ENCODE results near the gene SH3GL2. TPM values are rescaled to one million over a fixed set of nuclear protein-coding genes. Genes with fewer than 3 reads are reported as not detected.

Gene SH3GL2
- total and polyA plus RNA-seq, 2 donors (not counting 1 experiment from before 2014, with no cell fraction given): not detected

GRCh38 chr9:17613758-17614157, 34.9 kb downstream of the SH3GL2 start:
- Histone ChIP-seq H3K36me3 (replicated peaks in 1 of 2; ENCODE audit: control extremely low read depth in 1 of 2, control insufficient read depth in 1 of 2, extremely low read depth in 1 of 2, insufficient read depth in 2 of 2, low read length in 1 of 2) (no peaks in the 10 kb centered on the region), H3K9me3 (ENCODE audit: control extremely low read depth in 1 of 3, control insufficient read depth in 2 of 3, insufficient read depth in 1 of 3, low read length in 2 of 3) (no peaks in the 10 kb centered on the region), H2AFZ (ENCODE audit: insufficient read depth, low read depth, low read length, poor library complexity, severe bottlenecking) (no peak overlapping the region), H3K27ac (ENCODE audit: low read length in 2 of 2) (no peak overlapping the region), H3K4me3 (ENCODE audit: control extremely low read depth in 1 of 5, extremely low read depth in 1 of 5, insufficient read depth in 1 of 5, low read depth in 2 of 5, low read length in 4 of 5) (no peak overlapping the region), H3K4me2 (replicated peaks; ENCODE audit: low read depth, low read length, poor library complexity, severe bottlenecking) (no peak overlapping the region), H3K79me2 (ENCODE audit: control insufficient read depth, insufficient read depth, low read length) (no peaks in the 10 kb centered on the region), H3K9ac (ENCODE audit: low read length) (no peak overlapping the region), H3K27me3 (replicated peaks in 1 of 4; ENCODE audit: control extremely low read depth in 1 of 4, control insufficient read depth in 3 of 4, insufficient read depth in 4 of 4, low read length in 3 of 4) (no peaks in the 10 kb centered on the region), H3K4me1 (ENCODE audit: control insufficient read depth in 2 of 2, insufficient read depth in 2 of 2, low read length in 2 of 2) (no peaks in the 10 kb centered on the region), H4K20me1 (ENCODE audit: control insufficient read depth, insufficient read depth, low read length, poor library complexity, severe bottlenecking) (no peaks in the 10 kb centered on the region)
- WGBS (ENCODE audit: insufficient coverage): 90% methylated on average over 1 of the region's 3 CpGs
- ChIA-PET CTCF (no interaction called here), POLR2A (no interaction called here)
- Mint-ChIP-seq H3K9me3 (ENCODE audit: insufficient read depth) (no peaks in the 10 kb centered on the region), H3K27me3 (no peaks in the 10 kb centered on the region), H3K4me3 (no peak overlapping the region), H3K27ac (no peak overlapping the region), H3K4me1 (no peaks in the 10 kb centered on the region)
- TF ChIP-seq EZH2 (IDR thresholded peaks at IDR 0.05; ENCODE audit: borderline replicate concordance, insufficient read depth, low read depth, low read length, poor library complexity, severe bottlenecking): no peak
- no peak for TF ChIP-seq CTCF (IDR thresholded peaks at IDR 0.05)
- intact Hi-C loops (cut with micrococcal nuclease): no loop called here
- DNase-seq (no peak), ATAC-seq (ENCODE audit: low read depth) (no peak)

GRCh38 chr9:17614250-17614649, 35.4 kb downstream of the SH3GL2 start:
- 100% methylated on average over 1 of the region's 1 CpG for WGBS (ENCODE audit: insufficient coverage)
- Histone ChIP-seq H3K4me1 (ENCODE audit: control insufficient read depth in 2 of 2, insufficient read depth in 2 of 2, low read length in 2 of 2) (no peaks in the 10 kb centered on the region), H3K4me2 (replicated peaks; ENCODE audit: low read depth, low read length, poor library complexity, severe bottlenecking) (no peak overlapping the region), H3K36me3 (replicated peaks in 1 of 2; ENCODE audit: control extremely low read depth in 1 of 2, control insufficient read depth in 1 of 2, extremely low read depth in 1 of 2, insufficient read depth in 2 of 2, low read length in 1 of 2) (no peaks in the 10 kb centered on the region), H3K27me3 (replicated peaks in 1 of 4; ENCODE audit: control extremely low read depth in 1 of 4, control insufficient read depth in 3 of 4, insufficient read depth in 4 of 4, low read length in 3 of 4) (no peaks in the 10 kb centered on the region), H3K9ac (ENCODE audit: low read length) (no peak overlapping the region), H3K4me3 (ENCODE audit: control extremely low read depth in 1 of 5, extremely low read depth in 1 of 5, insufficient read depth in 1 of 5, low read depth in 2 of 5, low read length in 4 of 5) (no peak overlapping the region), H3K9me3 (ENCODE audit: control extremely low read depth in 1 of 3, control insufficient read depth in 2 of 3, insufficient read depth in 1 of 3, low read length in 2 of 3) (no peaks in the 10 kb centered on the region), H3K79me2 (ENCODE audit: control insufficient read depth, insufficient read depth, low read length) (no peaks in the 10 kb centered on the region), H3K27ac (ENCODE audit: low read length in 2 of 2) (no peak overlapping the region), H4K20me1 (ENCODE audit: control insufficient read depth, insufficient read depth, low read length, poor library complexity, severe bottlenecking) (no peaks in the 10 kb centered on the region), H2AFZ (ENCODE audit: insufficient read depth, low read depth, low read length, poor library complexity, severe bottlenecking) (no peak overlapping the region)
- no peak overlapping the region for H3K27ac Mint-ChIP-seq
- H3K9me3 Mint-ChIP-seq (ENCODE audit: insufficient read depth): no peaks in the 10 kb centered on the region
- ChIA-PET POLR2A (no interaction called here), CTCF (no interaction called here)
- no peaks in the 10 kb centered on the region for H3K27me3 Mint-ChIP-seq
- no peak for TF ChIP-seq EZH2 (IDR thresholded peaks at IDR 0.05; ENCODE audit: borderline replicate concordance, insufficient read depth, low read depth, low read length, poor library complexity, severe bottlenecking)
- no peak for TF ChIP-seq CTCF (IDR thresholded peaks at IDR 0.05)
- DNase-seq: no peak
- intact Hi-C loops (cut with micrococcal nuclease): no loop called here
- H3K4me1 Mint-ChIP-seq: no peaks in the 10 kb centered on the region
- no peak for ATAC-seq (ENCODE audit: low read depth)
- H3K4me3 Mint-ChIP-seq: no peak overlapping the region
